GM12878 (cell line): Measurements from ENCODE around the gene TSHZ2. TPM values are rescaled to one million over a fixed set of nuclear protein-coding genes. Genes with fewer than 3 reads are reported as not detected.

ENCODE experiments used
- ATAC-seq: fragments of 200-7000 bp; cut with Tn5 transposase; 3 replicates; pipeline ENCODE4 v1.9.1; 2020; ENCODE audit warnings: mild to moderate bottlenecking, moderate library complexity
- BruUV-seq: library from RNA; stranded (reverse); fragments of 400-500 nt; replicated peaks from 2 replicates; lab custom pipeline; 2021; lab: Mats Ljungman, UMichigan
- CTCF ChIA-PET: fragments of 300-600 bp; sonication (Branson Sonifier 250); formaldehyde crosslinking; extraction: SDS; loops from one replicate; lab custom pipeline; 2021; ENCODE audit warnings: inconsistent platforms; lab: Yijun Ruan, JAX
- POLR2A ChIA-PET: fragments of 350-600 bp; formaldehyde crosslinking; extraction: SDS; loops from one replicate; lab custom pipeline; 2021; ENCODE audit warnings: inconsistent platforms; lab: Charles Lee
- RAD21 ChIA-PET: fragments of 300-600 bp; sonication (Branson Sonifier 250); formaldehyde crosslinking; loops from one replicate; lab custom pipeline; 2023; ENCODE audit warnings: antibody characterized with exemption; ENCODE audit not compliant: unreplicated experiment; lab: Charles Lee
- SMC1A ChIA-PET: fragments of 300-600 bp; sonication (Branson Sonifier 250); formaldehyde crosslinking; loops from one replicate; lab custom pipeline; 2023; ENCODE audit not compliant: unreplicated experiment, uncharacterized antibody; lab: Charles Lee
- DNase-seq: peaks from one replicate; pipeline ENCODE4 v3.0.0-alpha.2; 2011; ENCODE audit warnings: low read depth, low spot score
- FAIRE-seq: peaks from 3 replicates; lab custom pipeline; 2011; peaks lifted over from hg19 to GRCh38; lab: Jason Lieb, UNC
- H2AFZ ChIP-seq: 2 replicates; pipeline ENCODE4 v1.6.0; 2011; ENCODE audit warnings: low read depth, low read length, control low read depth; ENCODE audit not compliant: control insufficient read depth
- H3K27ac ChIP-seq: 2 replicates; pipeline ENCODE4 v1.5.1; 2011; ENCODE audit warnings: control low read depth; ENCODE audit not compliant: control insufficient read depth, insufficient read depth
- H3K27me3 ChIP-seq, 2 experiments: replicated peaks in 1 of 2; 2 replicates each; pipeline versions ENCODE4 v1.6.0 to v1.6.1; 2011; ENCODE audit warnings: low read length in 1 of 2; ENCODE audit not compliant: control insufficient read depth in 2 of 2, insufficient read depth in 2 of 2
- H3K36me3 ChIP-seq, 2 experiments: 2 replicates each; pipeline ENCODE4 v1.5.1; 2011; ENCODE audit warnings: low read length in 1 of 2; ENCODE audit not compliant: control insufficient read depth in 2 of 2, insufficient read depth in 2 of 2
- H3K4me1 ChIP-seq: 2 replicates; pipeline ENCODE4 v1.6.1; 2011; ENCODE audit warnings: mild to moderate bottlenecking, low read length, moderate library complexity, mixed read lengths; ENCODE audit not compliant: control insufficient read depth, insufficient read depth
- H3K4me2 ChIP-seq: 2 replicates; pipeline ENCODE4 v1.6.0; 2011; ENCODE audit warnings: control low read depth; ENCODE audit not compliant: control insufficient read depth, insufficient read depth
- H3K4me3 ChIP-seq: fragments of 200-600 bp; sonication (generic); 2 replicates; pipeline ENCODE4 v1.5.1; 2016
- H3K79me2 ChIP-seq: 2 replicates; pipeline ENCODE4 v1.6.0; 2011; ENCODE audit warnings: low read length; ENCODE audit not compliant: control insufficient read depth, insufficient read depth
- H3K9ac ChIP-seq: 2 replicates; pipeline ENCODE4 v1.8.0; 2011; ENCODE audit warnings: low read length, control low read depth, mixed read lengths; ENCODE audit not compliant: control insufficient read depth, insufficient read depth
- H3K9me3 ChIP-seq: replicated peaks from 3 replicates; pipeline ENCODE4 v1.5.1; 2011; ENCODE audit warnings: mild to moderate bottlenecking, low read length; ENCODE audit not compliant: control insufficient read depth, insufficient read depth
- H4K20me1 ChIP-seq: 2 replicates; pipeline ENCODE4 v1.6.0; 2011; ENCODE audit not compliant: control insufficient read depth, insufficient read depth
- BCL11A ChIP-seq: IDR thresholded peaks from 2 replicates; pipeline ENCODE4 v1.6.1; 2011; ENCODE audit warnings: low read depth, low read length
- BHLHE40 ChIP-seq, 2 experiments: fragments of 450-650 bp in 1 of 2; IDR thresholded peaks; 2 replicates each; pipeline ENCODE4 v1.6.1; 2011 to 2017; ENCODE audit warnings: low read depth in 2 of 2, borderline replicate concordance in 1 of 2, improper control_type of control experiment in 1 of 2, low read length in 1 of 2, mild to moderate bottlenecking in 1 of 2
- RB1 ChIP-seq: fragments of 450-650 bp; formaldehyde crosslinking; IDR thresholded peaks from 2 replicates; pipeline ENCODE4 v1.6.1; 2017; ENCODE audit warnings: mild to moderate bottlenecking, borderline replicate concordance
- SMAD5 ChIP-seq: IDR thresholded peaks from 2 replicates; pipeline ENCODE4 v1.6.1; 2016; ENCODE audit warnings: antibody characterized with exemption, low read depth
- SMC3 ChIP-seq: IDR thresholded peaks from 2 replicates; pipeline ENCODE4 v1.6.1; 2011; ENCODE audit warnings: low read length, improper control_type of control experiment, borderline replicate concordance
- STAT3 ChIP-seq: IDR thresholded peaks from 2 replicates; pipeline ENCODE4 v1.6.1; 2011; ENCODE audit warnings: low read depth, low read length, improper control_type of control experiment
- TBL1XR1 ChIP-seq: IDR thresholded peaks from 2 replicates; pipeline ENCODE4 v1.6.1; 2012; ENCODE audit warnings: low read depth, low read length, improper control_type of control experiment
- ZSCAN29 ChIP-seq: fragments of 450-650 bp; IDR thresholded peaks from 2 replicates; pipeline ENCODE4 v1.6.1; 2017; ENCODE audit warnings: mild to moderate bottlenecking, moderate library complexity
- WGBS: methylation state at CpG from one replicate; pipeline ENCODE4 v1.1.6; 2016; ENCODE audit warnings: low lambda C conversion rate; ENCODE audit not compliant: insufficient replicate concordance, insufficient coverage; ENCODE audit errors: missing lambda C conversion rate; 5-methylcytosine and 5-hydroxymethylcytosine counted together
- in situ Hi-C: fragments of 300-500 bp; cut with MboI; formaldehyde crosslinking; loops from 9 replicates; pipeline ENCODE4 v1.14.3; 2018; ENCODE audit warnings: mixed read lengths
- intact Hi-C: fragments of 100-400 bp; cut with micrococcal nuclease; formaldehyde crosslinking; loops from one replicate; pipeline ENCODE4 v1.14.2; 2022; ENCODE audit not compliant: unreplicated experiment
- polyA plus RNA-seq, 11 experiments: library from polyadenylated mRNA; depleted of rRNA in 4 of 11; unstranded in 6 of 11; stranded (reverse) in 5 of 11; fragments of >200 nt; fragmentation: Nextera tagmentation in 4 of 11; fragmentation: Illumina TruSeq in 1 of 11; extraction: Ambion mirVana in 4 of 11; extraction: Trizol in 1 of 11; gene quantifications; 1 replicate in 1 of 11; 2 replicates in 10 of 11; pipeline versions ENCODE4 v1.2.1 to v1.2.3, GENCODE V29; 2011 to 2016; ENCODE audit warnings: inconsistent platforms in 2 of 11, missing spikeins in 2 of 11, low read depth in 1 of 11
- total RNA-seq, 4 experiments: library from RNA; depleted of rRNA in 3 of 4; stranded (reverse); fragments of >200 nt in 3 of 4; fragmentation: Illumina TruSeq in 1 of 4; extraction: Trizol in 1 of 4; gene quantifications; 2 replicates each; pipeline versions ENCODE4 v1.2.1 to v1.2.3, GENCODE V29; 2013 to 2021
- TF ChIP-seq, protein P1 (sequence below): fragments of 450-650 bp; IDR thresholded peaks from 2 replicates; pipeline ENCODE4 v1.6.1; 2014; ENCODE audit warnings: mild to moderate bottlenecking

The TSHZ2 gene
- total and polyA plus RNA-seq, 10 of the 15 experiments (the other 5 are each of a cell fraction or from before 2014, with no cell fraction given): 0.01 to 0.86 (median 0.13) TPM; not detected in 2

DNA sequence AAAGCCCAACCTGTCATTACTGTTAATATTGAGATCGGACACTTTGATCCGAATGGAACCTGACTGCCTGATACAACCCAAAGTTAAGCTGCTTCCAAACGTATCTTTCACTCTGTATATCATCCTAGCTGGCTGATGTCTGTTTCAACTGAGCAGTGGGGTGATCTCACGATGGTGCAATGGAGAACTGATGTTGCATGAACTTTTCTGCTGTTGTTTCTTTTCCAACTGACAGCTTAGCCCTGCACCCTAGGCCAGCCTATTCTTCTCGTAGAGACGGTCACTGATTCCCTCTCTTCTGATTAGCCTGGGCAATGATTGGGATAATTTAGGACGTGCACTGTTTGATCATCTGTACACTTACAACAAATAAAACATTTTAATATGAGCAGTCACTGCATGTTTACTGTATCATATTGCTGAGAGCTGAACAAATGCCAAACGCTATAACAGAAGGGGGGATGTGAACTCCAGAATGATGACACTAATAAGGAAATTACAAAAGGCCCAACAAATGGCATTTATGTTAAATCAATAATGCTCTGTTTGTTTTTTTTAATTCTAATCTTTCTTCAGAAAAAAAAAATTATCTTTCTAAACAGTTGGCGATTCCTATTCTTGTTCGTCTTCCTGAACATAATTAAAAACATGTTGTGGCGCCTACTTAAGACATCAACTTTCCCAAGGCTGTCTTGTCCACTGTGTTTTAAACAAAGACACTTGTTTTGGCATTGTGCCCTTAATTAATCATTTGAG, 436.7 kb downstream of the TSHZ2 start:
- Histone ChIP-seq H3K27ac (no peak overlapping the region), H4K20me1 (no peaks in the 10 kb centered on the region)
- no peak for DNase-seq
- RAD21 ChIA-PET: interaction anchor here (0.6 kb wide), 1 partner anchor 1425 kb away, joined by 6 read pairs; no protein-coding TSS in a partner anchor
- TF ChIP-seq STAT3 (no peak), ZSCAN29 (no peak), SMC3 (no peak), BHLHE40 (IDR thresholded peaks at IDR 0.05; ENCODE audit: borderline replicate concordance in 1 of 2, low read depth in 2 of 2, low read length in 1 of 2) (no peak), BCL11A (no peak), RB1 (no peak), SMAD5 (no peak), TBL1XR1 (no peak)
- TF ChIP-seq, protein P1, sequence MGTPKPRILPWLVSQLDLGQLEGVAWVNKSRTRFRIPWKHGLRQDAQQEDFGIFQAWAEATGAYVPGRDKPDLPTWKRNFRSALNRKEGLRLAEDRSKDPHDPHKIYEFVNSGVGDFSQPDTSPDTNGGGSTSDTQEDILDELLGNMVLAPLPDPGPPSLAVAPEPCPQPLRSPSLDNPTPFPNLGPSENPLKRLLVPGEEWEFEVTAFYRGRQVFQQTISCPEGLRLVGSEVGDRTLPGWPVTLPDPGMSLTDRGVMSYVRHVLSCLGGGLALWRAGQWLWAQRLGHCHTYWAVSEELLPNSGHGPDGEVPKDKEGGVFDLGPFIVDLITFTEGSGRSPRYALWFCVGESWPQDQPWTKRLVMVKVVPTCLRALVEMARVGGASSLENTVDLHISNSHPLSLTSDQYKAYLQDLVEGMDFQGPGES: no peak
- TF ChIP-seq, all 136 proteins: peak for 0
- Histone ChIP-seq H3K27me3 (no peaks in the 10 kb centered on the region), H3K9me3 (no peaks in the 10 kb centered on the region), H3K9ac (no peak overlapping the region), H3K4me1 (peaks cover 2% of the 10 kb centered on the region; the same call in 1 of the 2 replicates), H3K79me2 (no peaks in the 10 kb centered on the region), H3K4me2 (no peak overlapping the region), H3K4me3 (no peak overlapping the region), H2AFZ (no peak overlapping the region), H3K36me3 (no peaks in the 10 kb centered on the region)
- intact Hi-C loops: no loop called here
- WGBS: 63% methylated on average over 11 of the region's 11 CpGs
- no peak for FAIRE-seq
- no peak for ATAC-seq
- POLR2A ChIA-PET: interaction anchor here (0.5 kb wide), 1 partner anchor 1162 kb away, joined by 4 read pairs; no protein-coding TSS in a partner anchor
- SMC1A ChIA-PET: interaction anchor here (0.8 kb wide), 1 partner anchor 139 kb away, joined by 4 read pairs; no protein-coding TSS in a partner anchor
- no TSS peak for BruUV-seq
- in situ Hi-C loops: no loop called here
- CTCF ChIA-PET: interaction anchor here (0.7 to 1.6 kb wide), 3 partner anchors 10 to 653 kb away, joined by 3 to 4 read pairs (median 3); no protein-coding TSS in a partner anchor
